Tibial nerve (tissue), 4 donors: ENCODE results near the gene GPR3. TPM values are rescaled to one million over a fixed set of nuclear protein-coding genes. Genes with fewer than 3 reads are reported as not detected.
A peak's percentile ranks its signal among the peaks of the same experiment; 100 is the strongest.

Experiments
- DNase-seq, 2 donors: peaks; one replicate each; pipeline ENCODE4 v3.0.0-alpha.2; 2019; ENCODE audit warnings: low spot score in 2 of 2
- H3K27ac ChIP-seq, 4 donors: fragments of 200-600 bp; sonication (generic) in 3 of 4; one replicate each; pipeline ENCODE4 v1.5.1; 2017 to 2019; ENCODE audit warnings: mild to moderate bottlenecking in 1 of 4
- H3K27me3 ChIP-seq, 2 donors: fragments of 200-600 bp; sonication (generic) in 1 of 2; one replicate each; pipeline versions ENCODE4 v1.5.1 to v1.6.0; 2017 to 2019
- H3K36me3 ChIP-seq, 3 donors: fragments of 200-600 bp; sonication (generic); one replicate each; pipeline ENCODE4 v1.5.1; 2018 to 2019
- H3K4me1 ChIP-seq, 4 donors: fragments of 200-600 bp; sonication (generic) in 3 of 4; one replicate each; pipeline ENCODE4 v1.5.1; 2017 to 2019
- H3K4me3 ChIP-seq, 4 donors: fragments of 200-600 bp; sonication (generic) in 3 of 4; one replicate each; pipeline ENCODE4 v1.5.1; 2017 to 2019; ENCODE audit warnings: mild to moderate bottlenecking in 1 of 4, moderate library complexity in 1 of 4
- H3K9me3 ChIP-seq, 4 donors: fragments of 200-600 bp; sonication (generic) in 3 of 4; one replicate each; pipeline ENCODE4 v1.5.1; 2017 to 2019
- CTCF ChIP-seq, 5 experiments: fragments of 200-600 bp in 3 of 5; fragments of 450-650 bp in 2 of 5; sonication (generic) in 3 of 5; IDR thresholded peaks; one replicate each; pipeline ENCODE4 v1.5.1; 2016 to 2019; ENCODE audit warnings: antibody characterized with exemption in 5 of 5, mild to moderate bottlenecking in 3 of 5, moderate library complexity in 2 of 5
- EP300 ChIP-seq, 2 donors: sonication (generic); formaldehyde crosslinking; IDR thresholded peaks; one replicate each; pipeline ENCODE4 v1.6.1; 2017; ENCODE audit warnings: antibody characterized with exemption in 2 of 2, mild to moderate bottlenecking in 1 of 2
- POLR2A ChIP-seq, 2 donors: fragments of 450-650 bp; IDR thresholded peaks; one replicate each; pipeline ENCODE4 v1.6.1; 2017; ENCODE audit warnings: antibody characterized with exemption in 2 of 2, mild to moderate bottlenecking in 2 of 2, moderate library complexity in 2 of 2
- WGBS, 2 donors: methylation state at CpG; one replicate each; pipeline ENCODE4 v1.1.5; 2018; 5-methylcytosine and 5-hydroxymethylcytosine counted together
- total RNA-seq, 4 donors: library from RNA; depleted of rRNA; stranded (reverse); fragments of >200 nt; gene quantifications; one replicate each; pipeline ENCODE4 v1.1.0, GENCODE V29; 2016

The GPR3 gene
- total RNA-seq, 4 donors from 2014 or later: not detected

- WGBS, 2 donors: 29 to 35% methylated on average over 39 to 51 of the region's 62 CpGs
- no peak for DNase-seq
- H3K27ac ChIP-seq: peak overlapping the region in 3 of 4 donors; percentile 26 to 69 (median 64)
- H3K27me3 ChIP-seq: peaks cover 0 to 19% of the 10 kb centered on the region in 2 donors
- no peaks in the 10 kb centered on the region for H3K9me3 ChIP-seq
- peak in 1 of 2 donors; percentile 15 for TF ChIP-seq EP300 (IDR thresholded peaks at IDR 0.05)
- no peak for TF ChIP-seq POLR2A (IDR thresholded peaks at IDR 0.05)
- peak in 1 of 5 experiments; percentile 2 for TF ChIP-seq CTCF (IDR thresholded peaks at IDR 0.05)
- H3K4me1 ChIP-seq: peaks cover 0 to 29% (median 24%) of the 10 kb centered on the region in 4 donors
- H3K36me3 ChIP-seq: peaks cover 0 to 32% (median 0%) of the 10 kb centered on the region in 3 donors
- H3K4me3 ChIP-seq: peak overlapping the region in 3 of 4 donors; percentile 26 to 54 (median 44)
These were observed 41.5 kb upstream of the GPR3 start for GRCh38 chr1:27350663-27351540.

GRCh38 chr1:27351541-27352107 lies 40.8 kb upstream of the GPR3 start:
- no peak for DNase-seq
- Histone ChIP-seq H3K9me3 (no peaks in the 10 kb centered on the region), H3K4me3 (peak overlapping the region in 2 of 4 donors; percentile 44 to 54), H3K36me3 (peaks cover 3 to 39% (median 4%) of the 10 kb centered on the region in 3 donors), H3K27me3 (peaks cover 0 to 19% of the 10 kb centered on the region in 2 donors), H3K27ac (peak overlapping the region in 3 of 4 donors; percentile 26 to 69 (median 64)), H3K4me1 (peaks cover 0 to 30% (median 25%) of the 10 kb centered on the region in 4 donors)
- WGBS, 2 donors: 42 to 68% methylated on average over 5 to 7 of the region's 8 CpGs
- TF ChIP-seq CTCF (IDR thresholded peaks at IDR 0.05): no peak
- no peak for TF ChIP-seq EP300 (IDR thresholded peaks at IDR 0.05)
- TF ChIP-seq POLR2A (IDR thresholded peaks at IDR 0.05): no peak

GRCh38 chr1:27353166-27353565 lies 39.3 kb upstream of the GPR3 start:
- no peak overlapping the region for H3K4me3 ChIP-seq
- H3K36me3 ChIP-seq: peaks cover 3 to 53% (median 7%) of the 10 kb centered on the region in 3 donors
- TF ChIP-seq POLR2A (IDR thresholded peaks at IDR 0.05) (no peak), CTCF (IDR thresholded peaks at IDR 0.05) (no peak), EP300 (IDR thresholded peaks at IDR 0.05) (no peak)
- no peaks in the 10 kb centered on the region for H3K9me3 ChIP-seq
- WGBS, 2 donors: 83 to 84% methylated on average over 9 to 13 of the region's 13 CpGs
- no peak overlapping the region for H3K27ac ChIP-seq
- no peak for DNase-seq
- H3K4me1 ChIP-seq: peaks cover 0 to 45% (median 31%) of the 10 kb centered on the region in 4 donors
- peaks cover 0 to 19% of the 10 kb centered on the region in 2 donors for H3K27me3 ChIP-seq

- peaks cover 3 to 58% (median 7%) of the 10 kb centered on the region in 3 donors for H3K36me3 ChIP-seq
These were observed 38.8 kb upstream of the GPR3 start for GRCh38 chr1:27353629-27354028.

More at GRCh38 chr1:27353629-27354028, 38.8 kb upstream of the GPR3 start:
- TF ChIP-seq POLR2A (IDR thresholded peaks at IDR 0.05) (no peak), EP300 (IDR thresholded peaks at IDR 0.05) (no peak), CTCF (IDR thresholded peaks at IDR 0.05) (no peak)
- no peaks in the 10 kb centered on the region for H3K9me3 ChIP-seq
- peaks cover 0 to 46% (median 31%) of the 10 kb centered on the region in 4 donors for H3K4me1 ChIP-seq
- H3K27me3 ChIP-seq: peaks cover 0 to 19% of the 10 kb centered on the region in 2 donors
- no peak overlapping the region for H3K4me3 ChIP-seq
- H3K27ac ChIP-seq: no peak overlapping the region
- no peak for DNase-seq
- 87 to 96% methylated on average over 3 of the region's 3 CpGs for WGBS, 2 donors
